Measurements from ENCODE around the gene DNAJC16.
"Not testable (repeated sequence)": the region's sequence is repeated elsewhere in the genome, so short reads cannot be mapped to it uniquely, and the experiment has no call there.

Gene DNAJC16

GRCh38 chr1:15493869-15494390 lies 32.7 kb upstream of the DNAJC16 start:
- H3K4me3 ChIP-seq (ENCODE audit: low read length), result no peak overlapping the region
- TF ChIP-seq ZNF274 (IDR thresholded peaks at IDR 0.05; ENCODE audit: low read depth, low read length), result no peak

GRCh38 chr1:15500184-15501178 lies 26.2 kb upstream of the DNAJC16 start:
- no peak overlapping the region for H3K4me3 ChIP-seq (ENCODE audit: low read length)
- no peak for TF ChIP-seq ZNF274 (IDR thresholded peaks at IDR 0.05; ENCODE audit: low read depth, low read length)

DNA sequence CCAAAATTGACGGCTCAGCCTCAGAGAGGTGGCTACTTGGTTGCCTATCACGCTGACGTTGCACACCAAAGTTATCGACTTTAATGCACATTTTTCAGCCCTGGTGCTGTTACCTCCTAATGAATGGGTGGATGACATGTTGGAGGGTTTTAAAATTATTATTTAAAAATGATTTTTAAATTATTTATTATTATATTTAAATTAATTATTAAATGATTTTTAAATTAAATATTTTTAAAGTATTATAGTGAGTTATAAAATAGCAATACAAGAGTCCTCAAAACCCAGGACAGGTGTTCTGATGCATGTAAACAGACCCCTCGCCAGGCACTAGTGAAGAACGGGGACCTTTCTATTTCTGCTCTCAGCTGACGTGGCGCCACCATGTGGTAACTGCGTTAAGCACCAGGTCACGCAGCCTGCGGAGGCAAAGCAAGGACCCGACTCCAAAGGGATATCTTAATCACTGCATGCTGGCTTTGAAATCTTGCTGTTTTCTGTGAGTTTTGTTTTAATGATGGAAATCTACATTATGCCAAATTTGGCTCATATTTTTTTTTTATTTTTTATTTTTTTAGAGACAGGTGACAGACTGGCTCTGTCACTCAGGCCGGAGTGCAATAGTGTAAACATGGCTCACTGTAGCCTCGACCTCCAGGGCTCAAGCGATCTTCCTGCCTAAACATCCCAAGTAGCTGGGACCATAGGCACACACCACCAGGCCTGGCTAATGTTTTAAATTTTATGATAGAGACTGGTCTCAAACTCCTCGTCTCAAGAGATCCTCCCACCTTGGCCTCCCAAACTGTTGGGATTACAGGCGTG lies 25.2 kb upstream of the DNAJC16 start:
- H3K4me3 ChIP-seq (ENCODE audit: low read length), result no peak overlapping the region
- TF ChIP-seq ZNF274 (IDR thresholded peaks at IDR 0.05; ENCODE audit: low read depth, low read length), result no peak

DNA sequence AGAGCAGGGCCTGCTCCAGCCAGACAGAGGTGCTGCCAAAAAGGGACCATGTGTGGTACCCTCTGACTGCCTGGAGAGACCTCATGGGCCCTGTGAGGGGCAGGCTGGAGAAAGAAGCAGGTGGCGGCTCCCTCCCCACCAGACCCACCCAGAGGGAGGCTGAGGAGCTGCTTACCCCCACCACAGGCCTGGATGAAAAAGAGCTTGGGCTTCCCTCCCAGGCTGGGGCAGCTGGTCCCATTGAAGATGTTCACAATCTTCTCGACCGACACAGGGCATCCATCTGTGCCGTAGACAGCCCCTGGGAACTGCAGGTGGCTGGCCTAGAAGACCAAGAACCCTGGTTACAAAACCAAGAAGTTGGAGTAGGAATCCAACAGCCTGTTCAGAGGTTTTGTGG lies 22.2 kb upstream of the DNAJC16 start:
- no peak for TF ChIP-seq ZNF274 (IDR thresholded peaks at IDR 0.05; ENCODE audit: low read depth, low read length)
- H3K4me3 ChIP-seq (ENCODE audit: low read length), result no peak overlapping the region

GRCh38 chr1:15506831-15507230 lies 19.8 kb upstream of the DNAJC16 start:
- no peak overlapping the region for H3K4me3 ChIP-seq (ENCODE audit: low read length)
- TF ChIP-seq ZNF274 (IDR thresholded peaks at IDR 0.05; ENCODE audit: low read depth, low read length), result no peak

- TF ChIP-seq ZNF274 (IDR thresholded peaks at IDR 0.05; ENCODE audit: low read depth, low read length), result no peak
These were observed 19.4 kb upstream of the DNAJC16 start for GRCh38 chr1:15507278-15507677.

GRCh38 chr1:15508700-15509487 lies 17.8 kb upstream of the DNAJC16 start:
- H3K4me3 ChIP-seq (ENCODE audit: low read length), result no peak overlapping the region
- no peak for TF ChIP-seq ZNF274 (IDR thresholded peaks at IDR 0.05; ENCODE audit: low read depth, low read length)

More at GRCh38 chr1:15507278-15507677, 19.4 kb upstream of the DNAJC16 start:
- no peak overlapping the region for H3K4me3 ChIP-seq (ENCODE audit: low read length)

DNA sequence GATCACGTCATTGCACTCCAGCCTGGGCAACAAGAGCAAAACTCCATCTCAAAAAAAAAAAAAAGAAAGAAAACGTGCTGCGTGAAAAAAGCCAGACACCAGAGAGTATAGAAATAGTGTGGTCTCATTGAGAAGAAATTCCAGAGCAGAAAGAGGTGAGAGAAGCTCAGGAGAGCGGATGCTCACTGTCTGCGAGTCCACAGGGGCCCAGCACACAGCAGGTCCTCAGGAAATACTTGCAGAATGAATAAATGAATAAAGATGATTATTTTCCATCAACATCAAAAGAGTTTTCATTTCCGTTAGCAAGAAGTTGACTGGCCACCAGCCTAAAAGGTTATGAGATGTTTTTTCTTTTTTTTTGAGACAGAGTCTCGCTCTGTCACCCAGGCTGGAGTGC lies 17.1 kb upstream of the DNAJC16 start:
- TF ChIP-seq ZNF274 (IDR thresholded peaks at IDR 0.05; ENCODE audit: low read depth, low read length), result no peak
- no peak overlapping the region for H3K4me3 ChIP-seq (ENCODE audit: low read length)

GRCh38 chr1:15510611-15511405 lies 15.8 kb upstream of the DNAJC16 start:
- no peak for TF ChIP-seq ZNF274 (IDR thresholded peaks at IDR 0.05; ENCODE audit: low read depth, low read length)
- H3K4me3 ChIP-seq (ENCODE audit: low read length), result no peak overlapping the region

DNA sequence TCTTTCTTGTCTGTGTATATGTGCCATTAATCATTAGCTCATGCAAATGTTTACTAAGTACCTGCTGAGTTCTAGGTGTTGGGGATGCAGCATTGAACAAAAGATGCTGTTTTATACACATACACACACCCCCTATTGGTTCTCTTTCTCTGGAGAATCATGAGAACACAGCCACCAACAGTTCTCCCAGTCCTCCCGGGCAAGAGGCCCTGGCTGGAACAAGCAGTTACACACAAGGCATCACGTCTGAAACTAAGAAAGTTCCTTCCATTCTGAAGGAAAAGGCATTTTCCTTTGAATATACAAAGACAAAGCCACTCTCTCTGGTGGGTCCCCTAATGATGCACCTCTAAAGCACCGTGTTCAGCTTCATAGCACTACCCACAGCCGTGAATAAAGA lies 13.5 kb upstream of the DNAJC16 start:
- no peak overlapping the region for H3K4me3 ChIP-seq (ENCODE audit: low read length)
- TF ChIP-seq ZNF274 (IDR thresholded peaks at IDR 0.05; ENCODE audit: low read depth, low read length), result no peak

DNA sequence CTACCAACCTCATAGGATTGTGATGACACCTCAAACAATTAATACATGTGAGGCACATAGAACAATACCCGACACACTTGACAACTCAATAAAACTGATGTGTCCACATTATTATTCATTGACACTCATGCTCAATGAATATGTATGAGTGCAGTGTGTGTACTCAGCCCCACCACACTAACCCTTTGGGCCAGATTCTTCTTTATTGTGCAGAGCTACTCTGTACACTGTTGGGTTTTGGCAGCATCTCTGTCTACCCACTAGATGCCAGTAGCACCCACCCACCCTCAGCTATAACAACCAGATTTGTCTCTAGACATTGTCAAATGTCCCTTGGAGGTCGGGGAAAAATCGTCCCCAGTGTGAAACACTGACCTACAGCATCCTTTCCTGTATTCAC lies 12.7 kb upstream of the DNAJC16 start:
- H3K4me3 ChIP-seq (ENCODE audit: low read length), result no peak overlapping the region
- no peak for TF ChIP-seq ZNF274 (IDR thresholded peaks at IDR 0.05; ENCODE audit: low read depth, low read length)

- not testable (repeated sequence) for H3K4me3 ChIP-seq (ENCODE audit: low read length)
These were observed 12.1 kb upstream of the DNAJC16 start for GRCh38 chr1:15514557-15514956.

GRCh38 chr1:15515022-15515663 lies 11.5 kb upstream of the DNAJC16 start:
- H3K4me3 ChIP-seq (ENCODE audit: low read length), result no peak overlapping the region
- no peak for TF ChIP-seq ZNF274 (IDR thresholded peaks at IDR 0.05; ENCODE audit: low read depth, low read length)

All from GM08714 (cell line).